K562 (cell line): ENCODE data around the gene SLC36A3. TPM values are rescaled to one million over a fixed set of nuclear protein-coding genes. Genes with fewer than 3 reads are reported as not detected.
A peak's percentile ranks its signal among the peaks of the same experiment; 100 is the strongest.
"Not testable (repeated sequence)": the region's sequence is repeated elsewhere in the genome, so short reads cannot be mapped to it uniquely, and the experiment has no call there.

Experiments used
- ATAC-seq: fragments of 200-7000 bp; cut with Tn5 transposase; 3 replicates; pipeline ENCODE4 v1.9.1; 2020; ENCODE audit warnings: moderate library complexity
- BruUV-seq: library from RNA; stranded (reverse); fragments of 400-500 nt; replicated peaks from 2 replicates; lab custom pipeline; 2021; lab: Mats Ljungman, UMichigan
- CTCF ChIA-PET: fragments of 300-600 bp; formaldehyde crosslinking; extraction: SDS; loops from one replicate; lab custom pipeline; 2021; ENCODE audit warnings: low intra/inter-chr PET ratio; lab: Yijun Ruan, JAX
- POLR2A ChIA-PET: fragments of 300-600, 350-650 bp; sonication (Branson Sonifier 250); formaldehyde crosslinking; extraction: SDS; loops from one replicate; lab custom pipeline; 2021; ENCODE audit warnings: antibody characterized with exemption, inconsistent platforms; lab: Yijun Ruan, JAX
- DNase-seq, 4 experiments: peaks; one replicate each; pipeline versions ENCODE4 v3.0.0 to v3.0.0-alpha.2; 2011 to 2018; ENCODE audit warnings: low spot score in 3 of 4, mixed read lengths in 3 of 4; ENCODE audit errors: extremely low read depth in 1 of 4
- FAIRE-seq: peaks from 2 replicates; lab custom pipeline; 2011; peaks lifted over from hg19 to GRCh38; lab: Jason Lieb, UNC
- H2AFZ ChIP-seq: 2 replicates; pipeline ENCODE4 v1.6.0; 2011; ENCODE audit warnings: low read depth, low read length, control low read depth, inconsistent platforms
- H3K27ac ChIP-seq: fragments of 200-600 bp; 3 replicates; pipeline ENCODE4 v1.8.0; 2011; ENCODE audit warnings: low read depth, mild to moderate bottlenecking, control low read depth, inconsistent platforms, low read length, moderate library complexity, mixed read lengths; ENCODE audit errors: extremely low read depth
- H3K27me3 ChIP-seq, 2 experiments: fragments of 300-600 bp in 1 of 2; 2 replicates in 1 of 2; 3 replicates in 1 of 2; pipeline versions ENCODE4 v1.6.0 to v1.8.0; 2011; ENCODE audit warnings: inconsistent platforms in 2 of 2, low read length in 2 of 2, mild to moderate bottlenecking in 1 of 2, mixed read lengths in 1 of 2, moderate library complexity in 1 of 2; ENCODE audit not compliant: control insufficient read depth in 2 of 2, insufficient read depth in 2 of 2
- H3K36me3 ChIP-seq: fragments of 300-600 bp; 3 replicates; pipeline ENCODE4 v1.8.0; 2011; ENCODE audit warnings: mild to moderate bottlenecking, low read length, inconsistent platforms; ENCODE audit not compliant: control insufficient read depth, insufficient read depth
- H3K4me1 ChIP-seq, 2 experiments: fragments of 200-600 bp in 1 of 2; replicated peaks in 1 of 2; 2 replicates in 1 of 2; 3 replicates in 1 of 2; pipeline versions ENCODE4 v1.5.1 to v1.8.0; 2011; ENCODE audit warnings: inconsistent platforms in 2 of 2, low read length in 2 of 2, mild to moderate bottlenecking in 1 of 2, mixed read lengths in 1 of 2, moderate library complexity in 1 of 2; ENCODE audit not compliant: control insufficient read depth in 2 of 2, insufficient read depth in 2 of 2
- H3K4me2 ChIP-seq: 2 replicates; pipeline ENCODE4 v1.6.1; 2011; ENCODE audit warnings: low read length, control low read depth, inconsistent platforms, mixed read lengths; ENCODE audit not compliant: insufficient read depth
- H3K4me3 ChIP-seq: fragments of 200-600 bp; sonication (generic), shearing (Covaris generic); 2 replicates; pipeline ENCODE4 v1.5.1; 2016; ENCODE audit warnings: control low read depth, inconsistent platforms
- H3K79me2 ChIP-seq: fragments of 200-600 bp; 3 replicates; pipeline ENCODE4 v1.8.0; 2011; ENCODE audit warnings: low read length, inconsistent platforms; ENCODE audit not compliant: control insufficient read depth, insufficient read depth
- H3K9ac ChIP-seq, 2 experiments: 2 replicates each; pipeline versions ENCODE4 v1.6.0 to v1.6.1; 2011; ENCODE audit warnings: low read depth in 2 of 2, low read length in 2 of 2, control low read depth in 1 of 2, inconsistent platforms in 1 of 2, mild to moderate bottlenecking in 1 of 2, mixed read lengths in 1 of 2; ENCODE audit not compliant: insufficient read depth in 1 of 2
- H3K9me1 ChIP-seq: one replicate; pipeline ENCODE4 v1.6.0; 2011; ENCODE audit warnings: inconsistent platforms, mild to moderate bottlenecking, low read length, moderate library complexity; ENCODE audit not compliant: control insufficient read depth, insufficient read depth
- H3K9me3 ChIP-seq: replicated peaks from 2 replicates; pipeline ENCODE4 v1.5.1; 2011; ENCODE audit warnings: low read depth, low read length, inconsistent platforms; ENCODE audit not compliant: control insufficient read depth, insufficient read depth
- H4K20me1 ChIP-seq: replicated peaks from 2 replicates; pipeline ENCODE4 v1.6.1; 2011; ENCODE audit warnings: low read length, inconsistent platforms, mixed read lengths; ENCODE audit not compliant: control insufficient read depth, insufficient read depth
- ARID1B ChIP-seq: fragments of 450-650 bp; IDR thresholded peaks from 2 replicates; pipeline ENCODE4 v1.6.1; 2016; ENCODE audit warnings: antibody characterized with exemption, mild to moderate bottlenecking, inconsistent platforms
- CBFA2T2 ChIP-seq: fragments of 450-650 bp; conservative IDR thresholded peaks from 2 replicates; pipeline ENCODE4 v1.6.1; 2017; ENCODE audit warnings: mild to moderate bottlenecking
- CBFA2T3 ChIP-seq: fragments of 450-650 bp; IDR thresholded peaks from 2 replicates; pipeline ENCODE4 v1.6.1; 2017
- KDM1A ChIP-seq, 2 experiments: fragments of 450-650 bp; IDR thresholded peaks; 2 replicates each; pipeline ENCODE4 v1.6.1; 2016; ENCODE audit warnings: mild to moderate bottlenecking in 2 of 2
- NR2C1 ChIP-seq, 2 experiments: fragments of 450-650 bp; IDR thresholded peaks; 2 replicates each; pipeline ENCODE4 v1.6.1; 2017; ENCODE audit warnings: mild to moderate bottlenecking in 2 of 2, antibody characterized with exemption in 1 of 2, inconsistent platforms in 1 of 2, missing compliant biosample characterization in 1 of 2, missing genetic modification characterization in 1 of 2
- TAL1 ChIP-seq: fragments of 450-650 bp; IDR thresholded peaks from 2 replicates; pipeline ENCODE4 v1.6.1; 2016; ENCODE audit warnings: mild to moderate bottlenecking
- TCF3 ChIP-seq: sonication (generic); formaldehyde crosslinking; IDR thresholded peaks from 2 replicates; pipeline ENCODE4 v1.4.0; 2020; ENCODE audit warnings: mild to moderate bottlenecking, missing genetic modification reagents
- TRIM28 ChIP-seq: fragments of 450-650 bp; IDR thresholded peaks from 2 replicates; pipeline ENCODE4 v1.6.1; 2017
- WGBS: fragments of 100-300 bp; shearing (Covaris generic); methylation state at CpG from one replicate; pipeline ENCODE4 v1.1.6; 2016; ENCODE audit warnings: low coverage, mixed read lengths; ENCODE audit not compliant: insufficient coverage; ENCODE audit errors: missing lambda C conversion rate; 5-methylcytosine and 5-hydroxymethylcytosine counted together
- in situ Hi-C: fragments of 300-500 bp; cut with MboI; formaldehyde crosslinking; loops from 4 replicates; pipeline ENCODE4 v1.15.0; 2018; ENCODE audit warnings: inconsistent platforms, mixed read lengths
- intact Hi-C: fragments of 100-400 bp; cut with micrococcal nuclease; formaldehyde crosslinking; loops from 2 replicates; pipeline ENCODE4 v1.14.2; 2022
- polyA plus RNA-seq, 8 experiments: library from polyadenylated mRNA; depleted of rRNA in 4 of 8; stranded (reverse) in 5 of 8; unstranded in 3 of 8; fragments of >200 nt; fragmentation: Nextera tagmentation in 2 of 8; fragmentation: Illumina TruSeq in 1 of 8; extraction: Ambion mirVana in 2 of 8; extraction: Trizol in 1 of 8; gene quantifications; 2 replicates each; pipeline versions ENCODE4 v1.2.1 to v1.2.3, GENCODE V29; 2011 to 2014; ENCODE audit warnings: inconsistent platforms in 1 of 8, missing spikeins in 1 of 8
- total RNA-seq, 7 experiments: library from RNA; depleted of rRNA in 6 of 7; stranded (reverse); fragments of >200 nt in 6 of 7; fragmentation: Illumina TruSeq in 2 of 7; extraction: Trizol in 2 of 7; gene quantifications; 2 replicates each; pipeline versions ENCODE4 v1.2.1 to v1.2.3, GENCODE V29; 2011 to 2021; ENCODE audit warnings: low replicate concordance in 1 of 7

Gene SLC36A3
- total and polyA plus RNA-seq, 9 of the 15 experiments (the other 6 are each of a cell fraction or from before 2014, with no cell fraction given): not detected

DNA sequence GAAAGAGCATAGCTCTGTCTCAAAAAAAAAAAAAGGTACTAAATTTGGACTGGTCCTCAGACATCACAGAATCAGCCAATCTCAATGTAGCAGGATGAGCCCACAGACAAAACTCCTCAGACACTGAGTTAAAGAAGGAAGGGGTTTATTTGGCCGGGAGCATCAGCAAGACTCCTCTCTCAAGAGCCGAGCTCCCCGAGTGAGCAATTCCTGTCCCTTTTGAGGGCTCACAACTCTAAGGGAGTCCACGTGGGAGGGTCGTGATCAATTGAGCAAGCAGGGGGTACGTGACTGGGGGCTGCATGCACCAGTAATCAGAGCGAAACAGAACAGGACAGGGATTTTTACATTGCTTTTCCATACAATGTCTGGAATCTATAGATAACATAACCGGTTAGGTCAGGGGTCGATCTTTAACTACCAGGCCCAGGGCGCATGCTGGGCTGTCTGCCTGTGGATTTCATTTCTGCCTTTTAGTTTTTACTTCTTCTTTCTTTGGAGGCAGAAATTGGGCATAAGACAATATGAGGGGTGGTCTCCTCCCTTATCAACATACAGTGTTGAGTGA is 63.2 kb downstream of the SLC36A3 start:
- H3K4me2 ChIP-seq; H3K4me3 ChIP-seq; in situ Hi-C loops; H3K9ac ChIP-seq; H2AFZ ChIP-seq; intact Hi-C loops; H3K4me1 ChIP-seq; H3K27ac ChIP-seq; H3K79me2 ChIP-seq; H4K20me1 ChIP-seq; FAIRE-seq; ATAC-seq; H3K36me3 ChIP-seq; BruUV-seq; H3K9me1 ChIP-seq; DNase-seq; H3K9me3 ChIP-seq; TF ChIP-seq NR2C1 (IDR thresholded peaks at IDR 0.05): not testable (repeated sequence)
- ChIA-PET POLR2A (interaction anchor here (0.5 to 1.5 kb wide), 3 partner anchors 59 to 215 kb away, joined by 3 read pairs; no protein-coding TSS in a partner anchor), CTCF (interaction anchor here (3.6 kb wide), 1 partner anchor 114 kb away, joined by 17 read pairs; no protein-coding TSS in a partner anchor)
- peak; percentile 17 to 28; a peak in 1 of 4 replicates for TF ChIP-seq KDM1A (IDR thresholded peaks at IDR 0.05)
- peak; percentile 60; the same call in 1 of the 2 replicates for TF ChIP-seq NR2C1 (tag; IDR thresholded peaks at IDR 0.05)
- TF ChIP-seq TRIM28: peak; percentile 65; the same call in 1 of the 2 replicates
- peak; percentile 52 for TF ChIP-seq TAL1
- TF ChIP-seq CBFA2T2: peak; percentile 49
- TF ChIP-seq ARID1B: peak; percentile 36; the same call in 1 of the 2 replicates
- peak; percentile 53 for TF ChIP-seq CBFA2T3
- TF ChIP-seq TCF3 (CRISPR knock-in tag): peak; percentile 42
- peaks cover 0 to 12% of the 10 kb centered on the region in 2 experiments; a peak in 3 of 5 replicates for H3K27me3 ChIP-seq
- 10% methylated on average over 10 of the region's 10 CpGs for WGBS
